Choroid plexus epithelial cell (primary cell): ENCODE results near the gene MYO1B.

ENCODE experiments used
- DNase-seq: peaks from one replicate; pipeline ENCODE4 v3.0.0-alpha.2; 2010; ENCODE audit warnings: low read depth
- H3K4me3 ChIP-seq: 2 replicates; pipeline ENCODE4 v1.5.1; 2011; ENCODE audit warnings: low read depth, mild to moderate bottlenecking, control low read depth, low read length, moderate library complexity
- CTCF ChIP-seq: conservative IDR thresholded peaks from 2 replicates; pipeline ENCODE4 v1.5.1; 2011; ENCODE audit warnings: low read depth, mild to moderate bottlenecking, control low read depth, inconsistent platforms, low read length, moderate library complexity

The MYO1B gene

GRCh38 chr2:191265311-191266170, 20.3 kb downstream of the MYO1B start:
- peak overlapping the region; percentile 8 for H3K4me3 ChIP-seq
- DNase-seq = peak; percentile 78
- TF ChIP-seq CTCF = no peak

- DNase-seq = no peak
- H3K4me3 ChIP-seq = no peak overlapping the region
- no peak for TF ChIP-seq CTCF
Observed at GRCh38 chr2:191266201-191266600, 21.0 kb downstream of the MYO1B start.

- no peak overlapping the region for H3K4me3 ChIP-seq
- TF ChIP-seq CTCF = no peak
- DNase-seq = no peak
Observed at GRCh38 chr2:191268596-191268995, 23.4 kb downstream of the MYO1B start.

GRCh38 chr2:191270306-191271161, 25.3 kb downstream of the MYO1B start:
- no peak for DNase-seq
- no peak overlapping the region for H3K4me3 ChIP-seq
- TF ChIP-seq CTCF = no peak

GRCh38 chr2:191272064-191272463, 26.9 kb downstream of the MYO1B start:
- H3K4me3 ChIP-seq = no peak overlapping the region
- no peak for TF ChIP-seq CTCF
- no peak for DNase-seq

GRCh38 chr2:191274413-191274815, 29.2 kb downstream of the MYO1B start:
- no peak for TF ChIP-seq CTCF
- DNase-seq = no peak
- H3K4me3 ChIP-seq = no peak overlapping the region
